Measurements from ENCODE around the gene MACROD2.

MACROD2 gene

DNA sequence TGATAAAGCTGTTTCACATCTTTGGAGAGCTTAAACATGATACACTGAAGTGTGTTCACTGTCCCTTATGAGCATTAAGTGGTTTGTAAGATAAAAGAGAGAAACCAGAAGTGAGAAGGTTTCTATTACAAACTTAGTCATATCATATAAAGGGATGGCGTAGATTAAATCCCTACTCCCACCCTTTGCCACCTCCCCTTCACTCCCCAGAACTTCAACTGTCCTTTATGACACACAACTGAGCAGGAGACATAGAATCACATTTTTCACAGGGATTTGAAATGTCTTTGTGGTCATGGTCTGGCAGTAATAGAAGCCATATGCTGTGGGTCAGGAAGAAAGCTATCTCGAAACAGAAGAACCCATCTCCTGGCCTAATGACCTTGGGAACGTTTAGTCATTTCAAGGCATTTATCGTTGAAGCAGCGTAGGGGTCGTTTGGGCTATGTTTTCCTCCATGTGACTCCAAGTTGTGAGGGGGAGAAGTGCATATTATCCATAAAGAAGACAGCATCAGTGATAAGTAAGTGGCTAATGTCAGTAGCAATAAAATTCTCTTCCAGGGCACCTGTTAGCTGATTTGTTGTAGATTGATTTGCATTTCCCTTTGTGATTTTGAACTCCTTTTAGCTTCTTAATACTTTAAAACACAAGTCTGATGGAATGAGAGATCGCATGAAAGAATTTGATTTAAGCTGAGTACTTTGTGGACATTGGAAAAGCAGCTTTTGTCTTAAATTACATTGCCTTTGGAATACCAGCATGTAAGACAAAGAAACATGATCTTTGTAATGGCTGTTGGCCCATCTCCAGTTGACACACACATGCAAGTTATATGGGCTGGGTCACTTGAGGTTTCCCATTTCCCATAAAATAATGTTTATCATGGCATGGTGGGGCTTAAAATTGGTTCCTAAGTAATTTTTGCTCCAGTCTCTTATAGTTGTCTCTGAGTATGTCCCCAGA lies 843.6 kb downstream of the MACROD2 start:
- DNase-seq, result no peak

- DNase-seq, result no peak
These were observed 850.2 kb downstream of the MACROD2 start for GRCh38 chr20:14845199-14846160.

- no peak for DNase-seq
These were observed 853.5 kb downstream of the MACROD2 start for GRCh38 chr20:14848806-14849205.

DNA sequence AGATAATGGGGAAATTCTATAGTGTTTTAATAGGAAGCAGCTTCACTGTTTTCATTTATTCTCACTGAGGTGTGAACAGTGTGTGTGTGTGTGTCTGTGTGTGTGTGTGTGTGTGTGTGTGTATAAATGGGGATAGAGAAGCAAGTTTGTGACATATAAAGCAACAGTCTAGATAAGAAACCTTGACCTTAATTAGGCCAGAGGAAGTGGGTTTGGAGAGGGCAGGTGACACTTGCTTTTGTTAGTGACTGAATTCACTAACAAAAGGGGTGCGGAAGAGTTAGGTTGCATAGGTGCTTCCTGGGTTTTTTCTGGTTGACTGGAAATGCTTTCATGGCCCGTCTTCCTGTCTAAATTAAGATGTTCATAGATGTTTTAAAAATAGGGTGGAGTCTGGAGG lies 857.8 kb downstream of the MACROD2 start:
- DNase-seq, result no peak

GRCh38 chr20:14855171-14855570 lies 859.9 kb downstream of the MACROD2 start:
- no peak for DNase-seq

GRCh38 chr20:14859627-14860026 lies 864.3 kb downstream of the MACROD2 start:
- DNase-seq, result no peak

DNA sequence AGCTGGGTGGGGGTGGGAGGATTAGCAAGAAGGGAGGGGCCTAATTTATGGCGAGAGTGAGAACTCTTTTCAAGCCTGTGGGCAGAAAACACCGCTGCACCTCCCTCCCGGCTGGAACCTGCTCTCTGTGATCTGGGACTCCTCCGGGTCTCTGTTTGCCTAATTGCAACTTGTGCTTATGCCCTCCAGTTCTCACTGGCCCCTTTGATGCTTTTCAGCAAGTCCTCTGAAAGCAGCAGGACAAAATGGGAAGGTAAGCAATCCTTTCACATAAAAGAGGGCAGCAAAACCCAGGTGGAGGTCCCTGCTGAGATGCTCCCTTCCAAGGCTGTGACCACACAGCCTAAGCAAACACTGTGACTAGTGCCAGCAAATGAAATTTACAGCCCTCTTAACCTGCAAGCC lies 865.1 kb downstream of the MACROD2 start:
- DNase-seq, result no peak

- no peak for DNase-seq
These were observed 865.8 kb downstream of the MACROD2 start for GRCh38 chr20:14861028-14861699.

DNA sequence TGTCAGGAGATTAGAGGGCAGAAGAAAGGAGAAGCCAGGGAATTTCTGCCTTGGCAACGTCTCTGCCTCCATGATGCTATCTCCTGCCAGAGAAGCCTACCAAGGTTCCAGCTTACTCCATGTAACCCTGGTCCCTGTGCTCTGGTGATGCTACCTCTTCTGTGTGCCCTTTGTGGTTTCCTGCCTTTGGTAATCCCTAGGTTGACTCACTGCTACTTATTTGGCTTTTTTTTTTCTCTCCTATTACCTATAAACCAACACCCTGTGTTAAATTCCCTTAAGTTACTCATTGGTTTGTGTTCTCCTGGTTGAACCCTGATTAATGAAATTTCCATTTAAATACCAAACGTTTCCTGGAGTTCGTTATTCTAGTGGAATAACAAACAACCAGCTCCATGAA lies 869.9 kb downstream of the MACROD2 start:
- no peak for DNase-seq

DNA sequence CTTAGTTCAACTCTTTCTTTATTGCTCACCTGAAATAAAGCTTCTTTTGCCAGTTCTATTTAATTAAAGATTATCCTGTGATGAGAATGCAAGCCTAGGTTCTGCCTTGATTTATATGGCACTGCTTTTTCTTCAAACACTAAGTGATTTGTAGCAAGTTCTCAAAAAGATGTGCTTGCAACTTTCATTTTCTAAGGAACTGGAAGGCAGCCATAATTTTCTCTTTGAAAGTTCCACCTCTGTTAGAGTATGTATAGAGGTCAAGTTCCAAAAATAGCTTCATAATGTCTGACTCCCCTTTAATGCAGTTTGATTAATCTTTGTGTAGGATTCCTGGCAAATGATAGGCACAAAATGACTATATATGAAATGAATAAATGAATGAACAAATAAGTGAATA lies 870.4 kb downstream of the MACROD2 start:
- no peak for DNase-seq

GRCh38 chr20:14866841-14867514 lies 871.7 kb downstream of the MACROD2 start:
- DNase-seq, result no peak

DNA sequence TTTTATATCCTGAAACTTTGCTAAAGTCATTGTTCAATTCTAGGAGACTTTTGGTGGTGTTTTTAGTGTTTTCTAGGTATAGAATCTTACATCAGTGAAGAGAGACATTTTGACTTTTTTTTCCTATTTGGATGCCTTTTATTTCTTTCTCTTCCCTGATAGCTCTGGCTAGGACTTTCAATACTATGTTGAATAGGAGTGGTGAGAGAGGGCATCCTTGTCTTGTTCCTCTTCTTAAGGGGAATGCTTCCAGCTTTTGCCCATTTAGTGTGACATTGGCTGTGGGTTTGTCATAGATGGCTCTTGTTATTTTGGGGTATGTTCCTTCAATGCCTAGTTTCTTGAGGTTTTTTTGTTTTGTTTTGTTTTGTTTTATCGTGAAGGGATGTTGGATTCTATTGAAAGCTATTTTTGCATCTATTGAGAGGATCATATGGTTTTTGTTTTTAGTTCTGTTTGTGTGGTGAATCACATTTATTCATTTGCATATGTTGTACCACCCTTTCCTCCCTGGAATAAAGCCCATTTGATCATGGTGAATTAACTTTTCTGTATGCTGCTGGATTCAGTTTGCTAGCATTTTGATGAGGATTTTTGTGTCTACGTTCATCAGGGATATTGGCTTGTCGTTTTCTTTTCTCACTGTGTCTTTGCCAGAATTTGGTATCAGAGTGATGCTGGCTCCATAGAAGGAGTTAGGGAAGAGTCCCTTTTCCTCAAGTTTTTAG lies 882.1 kb downstream of the MACROD2 start:
- no peak for DNase-seq

DNA sequence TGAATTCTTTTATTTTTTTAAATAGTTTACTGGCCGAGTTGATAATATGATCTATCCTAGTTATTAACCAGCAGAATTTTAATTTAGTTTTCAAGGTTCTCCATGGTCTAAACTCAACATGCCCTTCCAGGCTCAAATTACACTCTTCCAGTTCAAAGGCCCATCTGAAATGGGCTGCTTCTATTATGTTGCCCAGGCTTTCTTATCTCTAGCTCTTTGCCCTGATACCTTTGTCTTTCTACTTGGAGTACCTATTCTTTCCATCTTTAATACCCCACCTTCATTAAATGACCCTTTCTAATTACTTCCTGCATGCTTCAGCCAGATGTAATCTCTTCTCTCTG lies 883.3 kb downstream of the MACROD2 start:
- no peak for DNase-seq

DNA sequence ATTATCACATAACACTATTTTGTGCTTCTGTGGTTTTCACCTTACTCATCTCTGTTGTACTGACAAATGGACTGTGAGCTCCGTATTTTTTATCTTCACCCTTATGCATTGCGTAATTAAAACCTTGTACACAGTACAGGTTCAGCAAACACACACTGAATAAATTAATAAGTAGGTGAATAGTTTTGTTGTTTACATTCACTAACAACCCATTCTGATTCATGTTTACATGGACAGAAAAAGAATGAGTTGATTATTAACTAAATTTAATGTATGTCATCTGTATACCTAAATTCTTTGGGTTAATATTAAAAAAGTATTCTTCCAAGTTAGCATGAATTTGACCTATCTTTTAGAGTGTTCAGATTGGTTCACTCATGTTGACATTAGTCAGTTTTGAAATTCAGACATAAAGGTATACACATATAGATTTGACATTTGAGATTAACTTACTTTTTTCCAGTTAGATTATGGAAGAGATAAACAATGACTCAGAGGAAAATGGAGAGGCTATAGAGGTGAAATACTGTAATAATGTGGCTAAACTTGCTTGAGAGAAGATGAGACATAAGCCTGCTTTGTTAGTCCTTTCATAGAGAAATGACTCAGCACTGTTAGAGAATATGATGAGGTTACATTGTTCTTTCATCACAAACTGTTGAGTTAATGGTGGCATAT lies 883.8 kb downstream of the MACROD2 start:
- DNase-seq, result no peak

DNA sequence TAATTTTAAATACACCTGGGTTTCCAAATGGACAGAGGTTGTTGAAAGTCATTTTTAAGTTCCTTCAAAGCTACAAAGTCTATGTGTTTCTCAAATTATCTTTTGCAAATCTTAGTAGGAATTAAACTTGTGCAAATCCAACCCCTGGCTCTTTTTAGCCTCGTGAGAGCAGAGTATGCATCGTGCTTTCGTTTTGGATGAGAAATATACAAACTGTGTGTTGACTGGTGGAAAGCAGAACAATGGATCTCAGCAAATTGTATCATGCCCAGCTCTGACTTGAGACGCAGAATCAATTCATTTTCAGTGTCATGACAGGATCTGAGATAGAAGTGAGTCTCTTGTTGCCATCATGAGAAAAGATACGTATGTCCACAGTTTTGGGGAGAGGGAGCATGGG lies 884.5 kb downstream of the MACROD2 start:
- DNase-seq, result no peak

DNA sequence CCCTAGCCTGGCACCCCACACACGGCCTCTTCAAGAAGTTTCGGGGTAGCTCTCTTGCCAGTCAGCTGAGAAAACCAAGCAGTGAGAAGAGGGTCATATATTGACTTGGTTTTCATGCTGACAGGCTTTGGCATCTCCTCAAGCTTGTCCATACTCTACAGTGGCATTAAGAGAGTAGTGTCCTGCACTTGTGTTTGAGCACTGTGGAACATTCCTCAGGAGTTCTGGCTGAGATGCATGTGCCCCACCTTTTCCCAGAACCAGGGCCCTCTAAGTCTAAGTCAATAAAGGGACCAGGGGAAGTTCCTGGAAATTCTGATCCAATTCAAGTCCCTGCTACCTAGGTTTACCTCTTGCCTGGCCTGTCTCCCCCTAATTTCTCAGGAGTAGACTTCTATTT lies 886.2 kb downstream of the MACROD2 start:
- no peak for DNase-seq

DNA sequence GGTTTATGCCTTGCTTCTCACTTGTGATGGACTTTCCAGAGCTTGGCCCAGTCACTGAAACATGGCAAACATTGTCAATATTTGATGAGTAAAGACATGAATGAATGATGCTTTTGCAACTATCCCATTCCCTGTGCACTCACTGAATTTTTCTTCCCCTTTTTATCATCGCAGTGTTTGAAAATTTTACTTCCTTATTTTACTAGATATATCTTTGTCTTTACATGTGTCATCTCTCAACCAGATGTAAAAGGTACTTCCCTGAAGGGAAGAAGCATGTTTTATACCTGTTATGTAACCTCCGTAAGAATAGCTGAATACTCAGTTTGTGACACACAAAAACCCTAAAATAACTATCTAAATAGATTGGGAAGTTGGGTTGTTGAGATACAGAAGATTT lies 886.8 kb downstream of the MACROD2 start:
- no peak for DNase-seq

- no peak for DNase-seq
These were observed 887.5 kb downstream of the MACROD2 start for GRCh38 chr20:14882846-14883245.

DNA sequence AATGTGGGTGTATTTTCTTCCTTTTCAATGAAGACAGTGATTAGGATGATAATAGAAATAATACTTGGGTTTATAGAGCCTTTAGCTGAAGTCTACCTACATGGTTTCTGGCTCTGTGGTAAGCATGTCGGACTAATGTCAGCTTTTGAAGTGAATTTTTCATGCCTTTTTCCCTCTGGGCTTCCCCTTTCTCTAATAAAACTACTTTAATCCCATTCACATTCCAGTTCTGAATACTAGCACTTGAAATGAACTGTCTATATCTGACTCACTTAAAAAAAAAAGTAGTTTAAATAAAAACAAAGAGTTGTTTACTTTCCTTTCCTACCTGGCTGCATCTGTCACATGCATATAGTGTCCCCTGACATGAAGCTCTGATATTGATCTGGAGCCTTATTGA lies 888.0 kb downstream of the MACROD2 start:
- DNase-seq, result no peak

DNA sequence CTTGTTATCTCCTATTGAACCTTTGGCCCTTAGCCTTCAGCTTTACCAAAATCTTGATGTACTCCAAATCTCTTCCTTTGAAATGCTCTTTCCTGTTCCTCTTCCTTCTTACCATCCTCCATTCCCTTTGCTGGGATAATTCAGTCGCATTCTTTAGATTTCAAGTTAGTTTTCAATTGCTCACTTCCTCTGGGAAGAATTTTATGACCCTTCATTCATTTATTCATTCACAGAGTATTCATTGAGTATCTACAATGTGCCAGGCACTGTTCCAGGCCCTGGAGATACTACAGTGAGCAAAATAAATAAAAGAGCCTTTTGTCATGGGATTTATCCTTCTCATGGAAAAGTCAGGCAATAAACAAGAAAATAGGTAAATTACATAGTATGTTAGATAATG lies 890.3 kb downstream of the MACROD2 start:
- DNase-seq, result no peak

DNA sequence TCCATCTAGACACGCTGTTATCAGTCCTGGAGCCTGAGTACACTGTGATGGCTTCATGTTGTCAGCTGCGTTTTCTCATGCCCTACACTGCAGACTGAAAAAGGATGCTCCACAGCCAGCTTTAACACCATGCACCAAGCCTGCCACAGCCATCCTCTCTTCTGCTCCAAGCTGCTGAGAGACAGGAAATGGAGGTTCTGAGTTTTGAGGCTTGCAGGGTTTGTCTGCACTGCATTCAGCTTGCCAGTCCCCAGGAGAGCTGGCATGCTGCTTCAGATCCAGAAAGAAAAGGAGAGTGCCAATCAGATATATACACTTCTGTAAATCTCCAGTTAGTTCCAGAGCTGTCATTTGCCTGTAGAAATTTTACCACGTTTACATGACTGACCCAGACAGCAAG lies 892.8 kb downstream of the MACROD2 start:
- no peak for DNase-seq
